Measurements from ENCODE around the gene PTGDR2. TPM values are rescaled to one million over a fixed set of nuclear protein-coding genes. Genes with fewer than 3 reads are reported as not detected.

Gene PTGDR2
- 1 to 10 TPM in 9 of 10 donors, under 1 TPM in 1; 0.35 to 5.1 (median 1.2) TPM for total RNA-seq
- polyA plus RNA-seq, result 1 to 10 TPM in 1 of 2 donors, under 1 TPM in 1; 0.57 to 5.7 TPM
- long read RNA-seq, donor 1, partial matches to known transcripts, result 0 of 2 reads
- long read RNA-seq, donor 1, other reads (novel, unspliced or antisense), result 1 of 2 reads
- long read RNA-seq, donor 2, transcript PTGDR2-201 (2 exons, 2,895 nt), result major isoform, 11 of 18 reads
- long read RNA-seq, donor 2, partial matches to known transcripts, result 0 of 18 reads
- long read RNA-seq, donor 2, other reads (novel, unspliced or antisense), result 7 of 18 reads
- long read RNA-seq, donor 3, partial matches to known transcripts, result 0 of 3 reads
- long read RNA-seq, donor 3, other reads (novel, unspliced or antisense), result 0 of 3 reads

- Histone ChIP-seq H3K27me3 (peaks cover 0 to 7% (median 0%) of the 10 kb centered on the region in 7 donors), H3K4me1 (peaks cover 0 to 11% (median 0%) of the 10 kb centered on the region in 9 donors), H3K4me3 (peak within 1 kb of the TSS in 8 of 10 donors; percentile 18 to 39 (median 26)), H3K36me3 (peaks cover 0 to 22% (median 10%) of the 10 kb centered on the region in 9 donors), H3K9me3 (no peaks in the 10 kb centered on the region), H3K27ac (peak within 1 kb of the TSS in 6 of 10 donors; percentile 1 to 54 (median 48))
- 55 to 60% methylated on average over 14 of the region's 14 CpGs for WGBS, 2 donors
- DNase-seq (no peak), ATAC-seq (peak in 4 of 8 donors; percentile 21 to 44 (median 37))
- TF ChIP-seq CTCF (IDR thresholded peaks at IDR 0.05), result no peak
- intact Hi-C loops (cut with DNase I), result no loop called here
Measured at GRCh38 chr11:60855726-60856633, at the start of gene PTGDR2. TSS of gene PTGDR2 (minus strand) at chr11:60855950. CDS start at chr11:60853722, 2,228 bp downstream.

- Histone ChIP-seq H3K27ac (peak overlapping the region in 3 of 10 donors; percentile 92 to 95 (median 95)), H3K4me1 (peaks cover 6 to 36% (median 28%) of the 10 kb centered on the region in 9 donors), H3K4me3 (peak overlapping the region in 9 of 10 donors; percentile 64 to 98 (median 86)), H3K36me3 (peaks cover 0 to 42% (median 20%) of the 10 kb centered on the region in 9 donors), H3K9me3 (no peaks in the 10 kb centered on the region), H3K27me3 (no peaks in the 10 kb centered on the region)
- ATAC-seq (no peak), DNase-seq (no peak)
- intact Hi-C loops (cut with DNase I), result loop anchor here in 1 of 10 donors (5.0 kb wide), 1 partner anchor 47 kb away; the partner anchor contains the start of gene SLC15A3
- WGBS, 2 donors, result 54 to 56% methylated on average over 6 of the region's 6 CpGs
- TF ChIP-seq CTCF (IDR thresholded peaks at IDR 0.05), result no peak
Measured at GRCh38 chr11:60905047-60905446, 49.3 kb upstream of the PTGDR2 start.

GRCh38 chr11:60902625-60903024, 46.9 kb upstream of the PTGDR2 start:
- ATAC-seq (no peak), DNase-seq (no peak)
- H3K4me1 ChIP-seq, result peaks cover 6 to 39% (median 28%) of the 10 kb centered on the region in 9 donors
- no peaks in the 10 kb centered on the region for H3K27me3 ChIP-seq
- peaks cover 4 to 66% (median 35%) of the 10 kb centered on the region in 9 donors for H3K36me3 ChIP-seq
- TF ChIP-seq CTCF (IDR thresholded peaks at IDR 0.05), result no peak
- H3K9me3 ChIP-seq, result no peaks in the 10 kb centered on the region
- H3K27ac ChIP-seq, result no peak overlapping the region
- WGBS, 2 donors, result 87 to 89% methylated on average over 11 of the region's 11 CpGs
- H3K4me3 ChIP-seq, result no peak overlapping the region
- intact Hi-C loops (cut with DNase I), result loop anchor here in 3 of 10 donors (5.0 kb wide), 2 partner anchors 70 to 125 kb away; no protein-coding TSS in a partner anchor

All from heart right ventricle (tissue), 16 donors.